ENCODE data around the gene ZDHHC3. TPM values are rescaled to one million over a fixed set of nuclear protein-coding genes. Genes with fewer than 3 reads are reported as not detected.

Gene ZDHHC3
- total RNA-seq, 1 experiment from 2014 or later, result 94.7 TPM

GRCh38 chr3:45021524-45022297 is 45.7 kb upstream of the ZDHHC3 start:
- H3K27me3 ChIP-seq (replicated peaks; ENCODE audit: insufficient read depth, low read depth, low read length, poor library complexity), result no peaks in the 10 kb centered on the region
- intact Hi-C loops (cut with micrococcal nuclease; ENCODE audit: unreplicated experiment), result no loop called here
- ChIA-PET POLR2A (ENCODE audit: low non-redundant PET) (no interaction called here), CTCF (no interaction called here)
- no peaks in the 10 kb centered on the region for H3K36me3 ChIP-seq (ENCODE audit: insufficient read depth, low read length, poor library complexity, severe bottlenecking)
- no peak overlapping the region for H3K27ac ChIP-seq (ENCODE audit: low read depth, low read length, poor library complexity, severe bottlenecking)
- no peaks in the 10 kb centered on the region for H3K4me1 ChIP-seq (ENCODE audit: insufficient read depth, low read length, poor library complexity, severe bottlenecking)
- no peak for TF ChIP-seq EZH2 (IDR thresholded peaks at IDR 0.05; ENCODE audit: borderline replicate concordance, low read depth, low read length, poor library complexity, severe bottlenecking)
- no peak for TF ChIP-seq CTCF (conservative IDR thresholded peaks at IDR 0.05; ENCODE audit: low read depth, low read length)
- DNase-seq (ENCODE audit: low spot score), result no peak
- no peaks in the 10 kb centered on the region for H3K9me3 ChIP-seq (ENCODE audit: low read depth, low read length, poor library complexity, severe bottlenecking)
- no TSS peak for BruUV-seq (replicated peaks)
- H3K4me3 ChIP-seq (ENCODE audit: low read depth, low read length, poor library complexity, severe bottlenecking), result no peak overlapping the region

- BruUV-seq (replicated peaks), result no TSS peak
- TF ChIP-seq CTCF (conservative IDR thresholded peaks at IDR 0.05; ENCODE audit: low read depth, low read length), result no peak
- TF ChIP-seq EZH2 (IDR thresholded peaks at IDR 0.05; ENCODE audit: borderline replicate concordance, low read depth, low read length, poor library complexity, severe bottlenecking), result no peak
- intact Hi-C loops (cut with micrococcal nuclease; ENCODE audit: unreplicated experiment), result no loop called here
- Histone ChIP-seq H3K4me1 (ENCODE audit: insufficient read depth, low read length, poor library complexity, severe bottlenecking) (no peaks in the 10 kb centered on the region), H3K36me3 (ENCODE audit: insufficient read depth, low read length, poor library complexity, severe bottlenecking) (no peaks in the 10 kb centered on the region), H3K27me3 (replicated peaks; ENCODE audit: insufficient read depth, low read depth, low read length, poor library complexity) (no peaks in the 10 kb centered on the region), H3K27ac (ENCODE audit: low read depth, low read length, poor library complexity, severe bottlenecking) (no peak overlapping the region), H3K4me3 (ENCODE audit: low read depth, low read length, poor library complexity, severe bottlenecking) (no peak overlapping the region), H3K9me3 (ENCODE audit: low read depth, low read length, poor library complexity, severe bottlenecking) (no peaks in the 10 kb centered on the region)
- ChIA-PET POLR2A (ENCODE audit: low non-redundant PET) (no interaction called here), CTCF (no interaction called here)
- no peak for DNase-seq (ENCODE audit: low spot score)
Measured at GRCh38 chr3:45020534-45020933, 44.6 kb upstream of the ZDHHC3 start.

GRCh38 chr3:45017821-45018220 is 41.8 kb upstream of the ZDHHC3 start:
- Histone ChIP-seq H3K27me3 (replicated peaks; ENCODE audit: insufficient read depth, low read depth, low read length, poor library complexity) (no peaks in the 10 kb centered on the region), H3K4me1 (ENCODE audit: insufficient read depth, low read length, poor library complexity, severe bottlenecking) (no peaks in the 10 kb centered on the region), H3K9me3 (ENCODE audit: low read depth, low read length, poor library complexity, severe bottlenecking) (no peaks in the 10 kb centered on the region), H3K4me3 (ENCODE audit: low read depth, low read length, poor library complexity, severe bottlenecking) (no peak overlapping the region), H3K36me3 (ENCODE audit: insufficient read depth, low read length, poor library complexity, severe bottlenecking) (peaks cover 7% of the 10 kb centered on the region), H3K27ac (ENCODE audit: low read depth, low read length, poor library complexity, severe bottlenecking) (no peak overlapping the region)
- no TSS peak for BruUV-seq (replicated peaks)
- TF ChIP-seq CTCF (conservative IDR thresholded peaks at IDR 0.05; ENCODE audit: low read depth, low read length) (no peak), EZH2 (IDR thresholded peaks at IDR 0.05; ENCODE audit: borderline replicate concordance, low read depth, low read length, poor library complexity, severe bottlenecking) (no peak)
- ChIA-PET CTCF (no interaction called here), POLR2A (ENCODE audit: low non-redundant PET) (interaction anchor here (0.6 kb wide), 1 partner anchor 379 kb away, joined by 4 read pairs; no protein-coding TSS in a partner anchor)
- no peak for DNase-seq (ENCODE audit: low spot score)
- intact Hi-C loops (cut with micrococcal nuclease; ENCODE audit: unreplicated experiment), result no loop called here

Data from A673 (cell line).